Ascending aorta (tissue), 2 donors: ENCODE data around the gene PPP1R1B. TPM values are rescaled to one million over a fixed set of nuclear protein-coding genes. Genes with fewer than 3 reads are reported as not detected.
A peak's percentile ranks its signal among the peaks of the same experiment; 100 is the strongest.

Experiments used
- DNase-seq, 2 donors: peaks; one replicate each; pipeline ENCODE4 v3.0.0-alpha.2; 2019; ENCODE audit warnings: low spot score in 2 of 2
- H3K27ac ChIP-seq, 2 donors: fragments of 200-600 bp; sonication (generic); one replicate each; pipeline ENCODE4 v1.5.1; 2016 to 2017; ENCODE audit warnings: mild to moderate bottlenecking in 1 of 2
- H3K27me3 ChIP-seq: fragments of 200-600 bp; sonication (generic); one replicate; pipeline ENCODE4 v1.5.1; 2017
- H3K36me3 ChIP-seq, 2 donors: fragments of 200-600 bp; sonication (generic); one replicate each; pipeline ENCODE4 v1.5.1; 2016
- H3K4me1 ChIP-seq, 2 donors: fragments of 200-600 bp; sonication (generic); one replicate each; pipeline ENCODE4 v1.5.1; 2016 to 2017; ENCODE audit warnings: mild to moderate bottlenecking in 1 of 2
- H3K4me3 ChIP-seq, 2 donors: fragments of 200-600 bp; sonication (generic); one replicate each; pipeline ENCODE4 v1.5.1; 2016 to 2017; ENCODE audit warnings: mild to moderate bottlenecking in 1 of 2
- H3K9me3 ChIP-seq, 2 donors: fragments of 200-600 bp; sonication (generic); one replicate each; pipeline ENCODE4 v1.5.1; 2016
- CTCF ChIP-seq, 3 experiments: fragments of 200-600 bp in 2 of 3; fragments of 450-650 bp in 1 of 3; sonication (generic) in 2 of 3; IDR thresholded peaks; one replicate each; pipeline ENCODE4 v1.5.1; 2016 to 2019; ENCODE audit warnings: antibody characterized with exemption in 3 of 3, mild to moderate bottlenecking in 1 of 3, moderate library complexity in 1 of 3
- intact Hi-C: fragments of 100-400 bp; cut with DNase I; formaldehyde crosslinking; loops from one replicate; pipeline ENCODE4 v1.15.1; 2023
- total RNA-seq: library from RNA; depleted of rRNA; stranded (reverse); fragments of >200 nt; gene quantifications from one replicate; pipeline ENCODE4 v1.1.0, GENCODE V29; 2016

The PPP1R1B gene
- total RNA-seq, 1 donor from 2014 or later: 2.4 TPM

- Histone ChIP-seq H3K27me3 (peaks cover 47% of the 10 kb centered on the region), H3K36me3 (no peaks in the 10 kb centered on the region), H3K4me1 (peaks cover 4 to 11% of the 10 kb centered on the region in 2 donors), H3K4me3 (peak overlapping the region in 1 of 2 donors; percentile 14), H3K27ac (no peak overlapping the region), H3K9me3 (no peaks in the 10 kb centered on the region)
- DNase-seq: no peak
- no peak for TF ChIP-seq CTCF (IDR thresholded peaks at IDR 0.05)
- intact Hi-C loops: no loop called here
Observed at GRCh38 chr17:39599004-39599664, 27.6 kb upstream of the PPP1R1B start.

GRCh38 chr17:39599665-39600231 lies 27.0 kb upstream of the PPP1R1B start:
- Histone ChIP-seq H3K27me3 (peaks cover 51% of the 10 kb centered on the region), H3K4me3 (no peak overlapping the region), H3K27ac (no peak overlapping the region), H3K36me3 (no peaks in the 10 kb centered on the region), H3K9me3 (no peaks in the 10 kb centered on the region), H3K4me1 (peaks cover 7 to 11% of the 10 kb centered on the region in 2 donors)
- intact Hi-C loops: no loop called here
- TF ChIP-seq CTCF (IDR thresholded peaks at IDR 0.05): no peak
- DNase-seq: no peak

- DNase-seq: no peak
- Histone ChIP-seq H3K27ac (no peak overlapping the region), H3K27me3 (peaks cover 57% of the 10 kb centered on the region), H3K4me3 (no peak overlapping the region), H3K4me1 (peaks cover 11 to 14% of the 10 kb centered on the region in 2 donors), H3K9me3 (no peaks in the 10 kb centered on the region), H3K36me3 (no peaks in the 10 kb centered on the region)
- intact Hi-C loops: no loop called here
- TF ChIP-seq CTCF (IDR thresholded peaks at IDR 0.05): no peak
Observed at GRCh38 chr17:39600288-39600996, 26.3 kb upstream of the PPP1R1B start.

- no peak for TF ChIP-seq CTCF (IDR thresholded peaks at IDR 0.05)
- peaks cover 63% of the 10 kb centered on the region for H3K27me3 ChIP-seq
- no peak overlapping the region for H3K4me3 ChIP-seq
- no peak overlapping the region for H3K27ac ChIP-seq
- H3K36me3 ChIP-seq: no peaks in the 10 kb centered on the region
- no peak for DNase-seq
- H3K9me3 ChIP-seq: no peaks in the 10 kb centered on the region
- intact Hi-C loops: no loop called here
- H3K4me1 ChIP-seq: peaks cover 18% of the 10 kb centered on the region in 2 donors
Observed at GRCh38 chr17:39600997-39601597, 25.7 kb upstream of the PPP1R1B start.

DNA sequence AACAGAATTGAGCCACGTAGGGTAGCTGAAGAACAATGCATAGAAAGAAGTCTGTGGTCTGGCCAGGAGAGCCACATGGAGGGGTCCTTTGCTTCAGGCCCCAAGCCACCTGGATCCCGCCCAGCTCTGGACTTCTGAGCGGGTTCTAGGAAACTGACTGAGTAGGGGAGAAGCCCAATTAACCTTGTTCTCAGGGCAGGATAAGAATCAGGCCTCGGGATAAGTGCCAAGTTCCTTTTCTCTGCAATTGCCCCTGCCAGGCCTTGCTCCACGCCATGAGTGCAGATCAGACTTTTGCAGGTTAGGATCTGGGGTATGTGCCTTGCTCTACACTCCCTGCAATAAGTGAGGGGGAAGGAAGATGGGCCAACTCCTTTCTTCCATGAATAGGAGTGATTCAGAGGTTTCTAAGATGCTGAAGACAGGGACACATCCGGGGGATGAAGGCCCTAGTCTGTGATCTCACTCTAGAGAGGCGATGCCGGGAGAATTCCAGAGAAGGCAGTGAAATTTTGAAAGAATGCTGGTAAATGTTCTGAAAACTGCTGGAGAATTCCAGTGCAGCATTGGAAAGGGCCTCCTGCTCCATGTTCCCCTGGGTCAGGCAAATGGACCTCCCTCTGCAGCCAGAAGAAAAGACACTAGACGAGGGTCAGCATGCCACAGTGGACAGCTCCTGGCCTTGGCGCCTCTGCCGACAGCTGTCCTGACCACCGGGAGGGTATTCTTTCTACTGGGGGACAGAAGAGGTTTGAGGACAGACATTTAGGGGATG lies 24.8 kb upstream of the PPP1R1B start:
- Histone ChIP-seq H3K27ac (no peak overlapping the region), H3K4me1 (peaks cover 24 to 26% of the 10 kb centered on the region in 2 donors), H3K27me3 (peaks cover 64% of the 10 kb centered on the region), H3K4me3 (no peak overlapping the region), H3K36me3 (no peaks in the 10 kb centered on the region), H3K9me3 (no peaks in the 10 kb centered on the region)
- no peak for TF ChIP-seq CTCF (IDR thresholded peaks at IDR 0.05)
- intact Hi-C loops: no loop called here
- no peak for DNase-seq
